GM04504 (cell line): ENCODE data around the gene TEX52.
A peak's percentile ranks its signal among the peaks of the same experiment; 100 is the strongest.

Source experiments
- DNase-seq: peaks from one replicate; pipeline ENCODE4 v3.0.0-alpha.2; 2012; ENCODE audit warnings: low read depth

Gene TEX52

DNA sequence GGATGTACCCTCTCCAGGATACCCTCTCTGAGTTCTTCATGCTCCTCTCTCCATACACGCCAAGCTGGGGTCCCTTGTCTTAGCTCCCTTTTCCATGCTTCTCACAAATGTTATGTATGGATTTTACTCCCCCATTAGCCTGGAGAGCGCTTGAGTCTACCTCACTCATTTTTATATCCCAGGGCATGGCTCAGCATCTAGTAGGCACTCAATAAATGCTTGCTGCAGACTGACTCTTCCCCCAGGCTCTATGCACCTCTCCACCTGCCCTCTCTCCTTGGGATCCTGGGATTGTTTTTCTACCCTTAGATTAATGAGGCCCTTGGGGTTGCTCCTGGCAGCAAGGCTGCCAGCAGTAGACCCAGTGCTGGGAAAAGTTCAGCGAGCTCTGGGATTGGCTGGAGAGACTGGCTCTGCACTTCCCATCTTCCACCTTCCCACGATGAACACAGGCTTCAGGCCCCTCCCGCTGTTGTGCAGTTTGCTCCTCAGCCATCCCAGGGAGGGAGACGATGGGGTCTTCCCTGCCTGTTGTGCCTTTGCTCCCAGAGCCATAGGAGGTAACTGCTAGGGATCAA lies 24.2 kb downstream of the TEX52 start:
- no peak for DNase-seq

DNA sequence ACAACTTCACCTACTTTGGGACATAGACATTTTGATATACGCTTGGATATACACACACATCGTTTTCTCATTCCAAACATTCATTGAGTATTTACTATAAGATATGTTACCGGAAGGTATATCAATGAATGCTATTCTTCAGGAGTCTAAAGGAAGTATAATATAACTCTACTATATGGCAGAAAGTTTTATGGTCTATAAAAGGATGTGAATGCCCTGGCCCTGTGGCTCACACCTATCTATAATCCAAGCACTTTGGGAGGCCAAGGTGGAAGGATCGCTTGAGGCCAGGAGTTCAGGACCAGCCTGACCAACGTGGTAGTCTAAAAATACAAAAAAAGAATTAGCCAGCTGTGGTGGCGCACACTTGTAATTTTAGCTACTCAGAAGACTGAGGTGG lies 27.6 kb downstream of the TEX52 start:
- DNase-seq, result no peak

- no peak for DNase-seq
Observed at GRCh38 chr12:2826721-2827515, 29.9 kb downstream of the TEX52 start.

GRCh38 chr12:2826036-2826435 lies 30.8 kb downstream of the TEX52 start:
- no peak for DNase-seq

- DNase-seq, result no peak
Observed at GRCh38 chr12:2825132-2825531, 31.7 kb downstream of the TEX52 start.

DNA sequence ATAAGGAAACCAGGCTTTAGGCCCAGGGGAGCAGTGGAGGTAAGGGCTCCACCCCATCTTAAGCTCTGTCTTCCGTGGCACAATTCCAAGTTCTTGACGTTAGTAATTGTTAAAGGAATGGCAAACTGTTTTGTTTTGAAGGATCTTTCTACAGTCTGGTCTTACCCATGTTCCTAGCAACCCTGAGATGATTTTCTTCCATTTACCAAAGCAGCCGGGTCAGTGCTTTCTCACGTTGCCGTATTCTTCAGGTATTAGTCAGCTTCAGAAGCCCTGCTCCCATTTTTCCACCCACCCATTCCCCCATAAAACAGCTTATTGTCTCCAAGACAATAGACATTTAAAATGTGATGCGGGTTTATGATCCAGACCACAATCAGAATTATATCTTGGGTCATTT lies 32.3 kb downstream of the TEX52 start:
- no peak for DNase-seq

- no peak for DNase-seq
Observed at GRCh38 chr12:2823483-2823882, 33.4 kb downstream of the TEX52 start.

DNA sequence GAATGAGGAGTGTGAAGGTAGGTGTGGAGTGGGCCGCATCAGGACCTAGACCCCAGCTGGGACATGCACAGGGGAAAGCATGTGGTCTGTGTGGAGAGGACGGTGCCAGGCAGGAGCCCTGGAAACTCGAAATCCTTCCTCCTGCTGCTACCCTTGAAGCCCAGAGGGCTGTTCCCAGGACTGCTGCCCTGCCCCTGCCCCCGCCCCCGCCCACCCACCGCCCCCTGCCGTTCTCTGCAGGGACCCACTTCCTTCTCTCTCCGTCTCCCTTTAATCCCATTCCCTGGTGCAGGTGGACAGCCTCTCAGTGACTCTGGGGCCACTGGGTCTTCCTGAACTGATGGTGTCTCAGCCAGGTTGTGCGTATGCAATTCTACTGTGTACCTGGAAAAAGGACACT lies 36.4 kb downstream of the TEX52 start:
- no peak for DNase-seq

GRCh38 chr12:2819810-2820209 lies 37.0 kb downstream of the TEX52 start:
- DNase-seq, result no peak

DNA sequence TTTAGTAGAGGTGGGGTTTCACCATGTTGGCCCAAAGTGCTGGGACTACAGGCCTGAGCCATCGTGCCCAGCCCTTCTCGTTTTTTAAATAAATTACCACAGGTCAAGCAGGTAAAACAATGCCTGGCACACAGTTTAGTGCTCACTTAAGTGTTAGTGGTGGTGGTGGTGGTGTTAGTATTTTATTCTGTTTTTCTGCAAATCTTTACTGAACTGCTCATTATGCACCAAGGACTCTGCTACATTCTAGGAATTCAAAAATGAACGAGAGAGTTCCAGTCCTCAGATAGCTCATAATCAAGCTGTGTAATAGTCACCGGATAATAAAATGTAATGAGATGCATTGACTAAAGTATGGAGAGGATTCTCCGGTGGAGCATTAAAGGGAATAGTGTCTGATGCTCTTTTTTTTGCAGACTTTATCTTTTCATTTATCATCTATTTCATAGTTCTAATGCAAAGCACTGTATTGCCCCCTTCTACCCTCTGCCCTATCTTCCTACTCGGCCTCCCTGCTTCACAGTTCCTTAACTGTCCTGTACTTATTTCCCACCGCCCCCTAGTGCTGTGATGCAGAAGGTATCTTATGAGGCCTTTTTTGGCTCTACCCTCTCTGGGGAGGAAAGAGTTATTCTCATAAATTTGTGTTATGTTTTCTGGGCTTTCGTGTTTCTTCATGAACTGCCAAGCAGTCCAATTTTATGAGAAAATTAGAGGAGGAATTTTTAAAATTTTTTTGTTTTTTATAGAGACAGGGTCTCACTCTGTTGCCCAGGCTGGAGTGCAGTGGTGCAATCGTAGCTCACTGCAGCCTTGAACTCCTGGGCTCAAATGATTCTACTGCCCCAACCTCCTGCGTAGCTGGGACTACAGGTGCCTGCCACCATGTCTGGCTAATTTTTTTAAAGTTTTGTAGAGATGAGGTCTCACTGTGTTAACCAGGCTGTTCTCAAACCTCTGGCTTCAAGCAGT lies 43.3 kb downstream of the TEX52 start:
- DNase-seq, result peak; percentile 47

- peak; percentile 98 for DNase-seq
Observed at GRCh38 chr12:2812290-2813213, 44.3 kb downstream of the TEX52 start, which contains the start of gene ITFG2. Gene ITFG2, plus strand, starts transcription at chr12:2812668. Its CDS starts 93 bp downstream, at chr12:2812761.

DNA sequence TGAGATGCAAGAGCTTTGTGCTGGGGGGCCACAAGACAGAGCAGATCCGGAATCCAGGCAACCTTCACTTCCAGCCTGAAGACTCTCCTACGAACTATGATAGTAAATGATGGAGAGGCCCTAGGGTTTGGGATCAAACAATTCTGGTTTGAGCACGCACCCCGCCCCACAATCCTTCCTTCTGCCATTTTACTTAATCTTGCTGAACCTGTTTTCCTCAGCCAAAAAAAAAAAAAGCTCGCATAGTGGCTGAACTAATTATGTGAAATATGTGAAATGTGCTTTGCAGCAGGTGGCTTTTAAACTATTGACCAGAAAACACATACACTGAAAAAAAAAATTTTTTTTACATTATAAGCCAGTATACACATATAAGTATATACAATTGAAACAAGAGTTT lies 45.0 kb downstream of the TEX52 start:
- no peak for DNase-seq

DNA sequence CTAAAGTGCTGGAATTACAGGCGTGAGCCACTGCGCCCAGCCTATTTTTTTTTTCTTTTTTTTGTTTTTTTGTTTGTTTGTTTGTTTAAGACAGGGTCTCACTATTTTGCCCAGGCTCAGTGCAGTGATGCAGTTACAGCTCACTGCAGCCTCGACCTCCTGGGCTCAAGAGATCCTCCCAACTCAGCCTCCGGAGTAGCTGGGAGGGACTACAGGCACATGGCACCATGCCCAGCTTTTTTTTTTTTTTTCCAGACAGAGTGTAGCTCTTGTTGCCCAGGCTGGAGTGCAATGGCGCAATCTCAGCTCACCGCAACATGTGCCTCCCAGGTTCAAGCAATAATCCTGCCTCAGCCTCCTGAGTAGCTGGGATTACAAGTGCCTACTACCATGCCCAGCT lies 50.1 kb downstream of the TEX52 start:
- DNase-seq, result no peak

DNA sequence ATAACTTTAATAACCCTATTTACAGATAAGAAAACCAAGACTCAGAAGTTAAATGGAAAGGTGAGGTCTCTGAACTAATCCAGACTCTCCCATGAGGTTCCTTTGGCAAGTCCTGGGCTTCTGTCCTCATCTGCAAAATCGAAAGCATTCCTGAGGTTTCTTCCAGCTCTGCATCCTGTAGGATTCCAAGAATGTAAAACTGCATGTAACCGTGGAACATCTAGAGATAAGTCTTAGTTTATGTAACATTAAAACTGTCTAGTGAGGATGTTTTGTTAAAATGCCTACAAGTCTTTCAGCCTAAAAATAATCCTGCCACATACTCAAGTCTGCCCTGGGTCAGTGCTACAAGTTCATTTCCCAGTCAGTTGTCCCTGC lies 51.7 kb downstream of the TEX52 start:
- DNase-seq, result no peak

DNA sequence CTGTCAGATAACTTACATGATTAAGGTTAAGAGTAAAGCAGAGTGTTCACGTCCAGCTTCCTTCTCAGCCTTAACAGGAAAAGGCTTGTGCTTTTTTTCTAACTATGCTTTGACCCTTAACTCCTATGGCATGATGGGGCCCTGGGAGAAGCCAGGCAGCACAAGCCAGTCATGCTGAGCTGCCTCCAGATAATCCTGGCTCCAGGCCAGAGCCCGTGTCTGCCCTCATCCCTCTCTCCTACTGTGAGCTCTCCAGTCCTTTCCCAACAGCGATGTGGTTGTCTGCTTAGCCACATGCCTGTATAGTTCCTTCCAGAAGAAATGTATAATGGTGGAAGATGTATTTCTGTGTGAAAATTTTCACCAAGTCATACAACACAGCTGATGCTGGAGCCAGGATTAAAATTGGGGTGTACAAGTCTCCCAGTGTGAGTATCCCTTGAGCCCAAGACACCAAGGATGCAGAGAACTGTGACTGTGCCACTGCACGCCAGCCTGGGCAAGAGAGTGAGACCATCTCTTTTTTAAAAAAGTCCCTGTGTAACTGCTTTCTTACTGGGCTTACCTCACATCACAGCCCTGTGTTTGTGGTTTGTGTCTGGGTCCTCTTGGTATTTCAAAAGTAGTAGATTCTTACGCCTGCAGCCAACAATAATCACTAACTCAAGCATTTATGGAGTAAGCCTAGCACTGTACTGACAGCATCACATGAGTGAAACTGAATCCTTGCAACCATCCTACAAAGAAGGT lies 52.3 kb downstream of the TEX52 start:
- peak; percentile 24 for DNase-seq

DNA sequence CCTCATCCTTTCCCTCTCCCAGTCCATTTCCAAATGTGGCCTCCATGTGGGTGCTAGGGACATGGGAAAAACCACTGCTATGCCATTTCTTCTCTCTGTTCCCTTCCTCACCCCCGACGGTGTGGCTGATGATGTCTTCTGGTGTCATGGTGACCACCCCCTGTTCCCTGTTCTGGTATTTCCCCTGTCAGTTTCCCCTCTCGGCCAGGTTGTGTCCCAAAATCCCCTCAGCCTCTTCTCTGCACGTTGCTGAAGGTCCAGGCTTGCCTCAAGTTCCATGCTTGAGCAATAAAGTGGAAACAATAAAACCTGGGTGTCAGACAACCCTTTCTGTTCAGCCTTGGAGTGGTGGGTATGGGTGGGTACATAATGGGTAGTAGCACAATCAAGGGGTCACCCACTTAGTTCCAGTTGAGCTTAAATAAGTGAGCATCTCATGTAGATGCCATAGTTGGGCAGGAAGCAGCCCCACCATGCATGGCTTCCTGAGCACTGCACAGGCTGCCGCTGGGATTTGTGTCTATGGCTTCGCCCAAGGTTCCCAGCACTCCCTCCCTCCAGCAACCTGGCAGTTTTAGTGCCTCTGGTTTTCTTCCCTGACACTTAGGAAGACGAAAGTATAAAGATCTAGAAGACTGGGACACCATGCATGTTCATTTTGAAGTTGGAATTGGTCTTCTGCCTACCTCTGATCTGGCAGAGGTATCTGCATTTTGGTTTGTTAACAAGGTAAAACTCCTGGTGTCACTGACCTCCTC lies 53.0 kb downstream of the TEX52 start:
- no peak for DNase-seq

GRCh38 chr12:2801044-2801783 lies 55.6 kb downstream of the TEX52 start:
- DNase-seq, result no peak

DNA sequence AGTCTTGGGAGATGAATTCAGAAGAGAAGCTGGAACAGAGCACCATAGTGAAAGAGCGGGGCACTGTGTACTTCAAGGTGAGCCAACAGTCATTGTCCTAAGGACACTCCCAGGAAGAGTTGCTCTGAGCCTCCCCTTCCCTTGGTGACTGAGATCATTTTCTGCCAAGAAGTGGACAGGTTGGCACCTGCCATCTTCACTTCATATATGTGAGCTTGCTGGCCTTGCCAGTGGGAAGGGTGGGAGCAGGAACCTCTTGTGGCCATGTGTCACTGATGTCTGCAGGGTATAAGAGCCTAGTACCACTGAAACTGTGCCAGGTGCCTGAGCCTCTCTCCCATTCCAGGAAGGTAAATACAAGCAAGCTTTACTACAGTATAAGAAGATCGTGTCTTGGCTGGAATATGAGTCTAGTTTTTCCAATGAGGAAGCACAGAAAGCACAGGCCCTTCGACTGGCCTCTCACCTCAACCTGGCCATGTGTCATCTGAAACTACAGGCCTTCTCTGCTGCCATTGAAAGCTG lies 56.7 kb downstream of the TEX52 start:
- no peak for DNase-seq
